PC-9 (cell line): Measurements from ENCODE around the gene FZD7. TPM values are rescaled to one million over a fixed set of nuclear protein-coding genes. Genes with fewer than 3 reads are reported as not detected.
A peak's percentile ranks its signal among the peaks of the same experiment; 100 is the strongest.

Experiments used
- BruUV-seq: library from RNA; stranded (reverse); fragments of 400-500 nt; replicated peaks from 2 replicates; lab custom pipeline; 2021; lab: Mats Ljungman, UMichigan
- CTCF ChIA-PET: fragments of 300-600 bp; sonication (Branson Sonifier 250); formaldehyde crosslinking; loops from one replicate; lab custom pipeline; 2022; ENCODE audit warnings: antibody characterized with exemption; lab: Charles Lee
- POLR2A ChIA-PET: fragments of 300-600 bp; sonication (Branson Sonifier 250); formaldehyde crosslinking; loops from one replicate; lab custom pipeline; 2022; ENCODE audit warnings: antibody characterized with exemption; ENCODE audit not compliant: unreplicated experiment; lab: Charles Lee
- DNase-seq, 2 experiments: peaks; one replicate each; pipeline versions ENCODE4 v3.0.0 to v3.0.0-alpha.2; 2015 to 2022; ENCODE audit warnings: mixed read lengths in 1 of 2
- H2AFZ ChIP-seq: fragments of 200-600 bp; sonication (generic); 2 replicates; pipeline ENCODE4 v1.8.1; 2017; ENCODE audit warnings: antibody characterized with exemption
- H3F3A ChIP-seq: fragments of 200-600 bp; sonication (generic); 2 replicates; pipeline ENCODE4 v1.8.1; 2017; ENCODE audit warnings: antibody characterized with exemption, mild to moderate bottlenecking, low read depth; ENCODE audit not compliant: insufficient read depth
- H3K27ac ChIP-seq: fragments of 200-600 bp; sonication (generic); 2 replicates; pipeline ENCODE4 v1.6.1; 2016; ENCODE audit warnings: mixed run types
- H3K27me3 ChIP-seq: fragments of 200-600 bp; sonication (generic); 2 replicates; pipeline ENCODE4 v1.6.1; 2016; ENCODE audit warnings: low read depth, mixed run types; ENCODE audit not compliant: insufficient read depth
- H3K36me3 ChIP-seq: fragments of 200-600 bp; sonication (generic); 2 replicates; pipeline ENCODE4 v1.6.1; 2016; ENCODE audit warnings: low read depth, mixed run types
- H3K4me1 ChIP-seq: fragments of 200-600 bp; sonication (generic); replicated peaks from 2 replicates; pipeline ENCODE4 v1.6.1; 2016; ENCODE audit warnings: mixed run types; ENCODE audit not compliant: insufficient read depth
- H3K4me2 ChIP-seq: fragments of 200-600 bp; sonication (generic); 2 replicates; pipeline ENCODE4 v1.6.1; 2017; ENCODE audit warnings: mixed run types
- H3K4me3 ChIP-seq: fragments of 200-600 bp; sonication (generic); 2 replicates; pipeline ENCODE4 v1.6.1; 2016; ENCODE audit warnings: mixed run types
- H3K79me2 ChIP-seq: fragments of 200-600 bp; sonication (generic); 2 replicates; pipeline ENCODE4 v1.6.1; 2017; ENCODE audit warnings: low read depth, mixed run types
- H3K9me2 ChIP-seq: fragments of 200-600 bp; sonication (generic); 2 replicates; pipeline ENCODE4 v1.8.1; 2017; ENCODE audit warnings: mild to moderate bottlenecking; ENCODE audit not compliant: insufficient read depth
- H3K9me3 ChIP-seq: fragments of 200-600 bp; sonication (generic); 2 replicates; pipeline ENCODE4 v1.8.1; 2016; ENCODE audit warnings: low read depth; ENCODE audit not compliant: insufficient read depth
- H4K20me1 ChIP-seq: fragments of 200-600 bp; sonication (generic); 2 replicates; pipeline ENCODE4 v1.8.1; 2017; ENCODE audit not compliant: insufficient read depth
- CTCF ChIP-seq: fragments of 200-600 bp; sonication (generic); conservative IDR thresholded peaks from 2 replicates; pipeline ENCODE4 v1.6.1; 2017; ENCODE audit warnings: mixed run types, antibody characterized with exemption, mild to moderate bottlenecking, moderate library complexity
- EZH2 ChIP-seq: fragments of 200-600 bp; sonication (generic); IDR thresholded peaks from 2 replicates; pipeline ENCODE4 v1.8.0; 2017; ENCODE audit warnings: antibody characterized with exemption, low read depth
- intact Hi-C: fragments of 100-400 bp; cut with micrococcal nuclease; formaldehyde crosslinking; loops from one replicate; pipeline ENCODE4 v1.10.0; 2022; ENCODE audit not compliant: unreplicated experiment
- total RNA-seq: library from RNA; stranded (reverse); gene quantifications from 2 replicates; pipeline ENCODE4 v1.2.3, GENCODE V29; 2021

The FZD7 gene
- total RNA-seq, 1 experiment from 2014 or later: 26.8 TPM

DNA sequence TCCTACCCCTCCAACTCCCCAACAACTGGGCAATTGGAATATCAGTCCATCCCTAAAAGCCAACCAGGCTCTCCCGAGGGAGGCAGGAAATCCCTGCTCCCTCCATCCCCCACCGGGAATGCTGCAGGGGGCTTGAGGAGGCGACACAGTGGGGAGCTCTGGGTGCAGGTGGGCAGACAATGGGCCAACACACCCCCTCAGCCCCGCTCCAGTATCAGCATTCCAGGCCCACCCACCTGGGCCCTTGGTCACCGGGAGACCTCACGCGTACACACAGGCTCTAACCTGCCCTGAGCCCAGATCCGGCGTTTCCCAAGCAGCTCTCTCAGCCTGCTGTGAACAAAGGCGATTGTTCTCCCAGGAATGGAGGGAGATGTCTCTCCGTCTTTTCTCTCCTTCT lies 37.6 kb upstream of the FZD7 start:
- no TSS peak for BruUV-seq
- Histone ChIP-seq H3K27me3 (no peaks in the 10 kb centered on the region), H3K4me3 (no peak overlapping the region), H3K4me1 (no peaks in the 10 kb centered on the region), H4K20me1 (no peaks in the 10 kb centered on the region), H3K79me2 (no peaks in the 10 kb centered on the region), H3K27ac (no peak overlapping the region), H3K4me2 (no peak overlapping the region), H3F3A (no peaks in the 10 kb centered on the region), H3K9me2 (no peaks in the 10 kb centered on the region), H3K9me3 (no peaks in the 10 kb centered on the region), H3K36me3 (no peaks in the 10 kb centered on the region), H2AFZ (no peak overlapping the region)
- DNase-seq: no peak
- POLR2A ChIA-PET: no interaction called here
- TF ChIP-seq CTCF (no peak), EZH2 (no peak)
- intact Hi-C loops: no loop called here
- CTCF ChIA-PET: no interaction called here

GRCh38 chr2:201996679-201997314 lies 36.9 kb upstream of the FZD7 start:
- no peaks in the 10 kb centered on the region for H3K79me2 ChIP-seq
- POLR2A ChIA-PET: no interaction called here
- peak in 1 of 2 experiments; percentile 52 for DNase-seq
- TF ChIP-seq EZH2 (no peak), CTCF (no peak)
- no peaks in the 10 kb centered on the region for H4K20me1 ChIP-seq
- no TSS peak for BruUV-seq
- H3K9me2 ChIP-seq: no peaks in the 10 kb centered on the region
- no peak overlapping the region for H3K27ac ChIP-seq
- no peak overlapping the region for H2AFZ ChIP-seq
- no peaks in the 10 kb centered on the region for H3K36me3 ChIP-seq
- H3K9me3 ChIP-seq: no peaks in the 10 kb centered on the region
- intact Hi-C loops: no loop called here
- no peak overlapping the region for H3K4me3 ChIP-seq
- H3K4me1 ChIP-seq: no peaks in the 10 kb centered on the region
- peak overlapping the region; percentile 15; the same call in 1 of the 2 replicates for H3K4me2 ChIP-seq
- H3F3A ChIP-seq: no peaks in the 10 kb centered on the region
- CTCF ChIA-PET: interaction anchor here (0.6 kb wide), 1 partner anchor 60 kb away, joined by 3 read pairs; no protein-coding TSS in a partner anchor
- no peaks in the 10 kb centered on the region for H3K27me3 ChIP-seq

DNA sequence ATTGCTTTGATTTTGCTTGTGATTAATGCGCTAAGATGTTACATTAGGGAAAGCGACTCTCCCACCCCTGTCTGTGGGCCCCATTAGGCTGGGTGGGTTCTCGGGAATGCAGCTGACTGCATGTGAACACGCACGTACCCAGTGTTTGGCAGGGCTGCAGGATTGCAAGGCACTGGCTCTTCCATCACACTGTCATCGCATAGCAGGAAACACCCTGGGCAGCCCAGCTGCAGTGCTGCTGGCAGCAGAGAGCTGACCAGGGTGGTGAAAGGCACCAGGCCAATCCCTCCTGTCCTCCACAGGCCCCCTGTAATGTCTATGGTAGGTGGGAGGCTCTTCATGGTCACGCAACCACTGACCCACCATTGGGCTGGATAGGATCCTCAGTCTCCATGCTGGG lies 34.4 kb upstream of the FZD7 start:
- no peak overlapping the region for H3K4me2 ChIP-seq
- TF ChIP-seq CTCF (no peak), EZH2 (no peak)
- H3K36me3 ChIP-seq: no peaks in the 10 kb centered on the region
- no peak for DNase-seq
- H3K9me3 ChIP-seq: no peaks in the 10 kb centered on the region
- ChIA-PET CTCF (no interaction called here), POLR2A (no interaction called here)
- no peak overlapping the region for H3K27ac ChIP-seq
- H2AFZ ChIP-seq: no peak overlapping the region
- no TSS peak for BruUV-seq
- H3F3A ChIP-seq: no peaks in the 10 kb centered on the region
- no peaks in the 10 kb centered on the region for H3K79me2 ChIP-seq
- no peaks in the 10 kb centered on the region for H3K9me2 ChIP-seq
- H3K4me3 ChIP-seq: no peak overlapping the region
- intact Hi-C loops: no loop called here
- H3K4me1 ChIP-seq: no peaks in the 10 kb centered on the region
- H4K20me1 ChIP-seq: no peaks in the 10 kb centered on the region
- no peaks in the 10 kb centered on the region for H3K27me3 ChIP-seq
